ENCODE data around the gene WNT8A.
A peak's percentile ranks its signal among the peaks of the same experiment; 100 is the strongest.
"Not testable (repeated sequence)": the region's sequence is repeated elsewhere in the genome, so short reads cannot be mapped to it uniquely, and the experiment has no call there.

WNT8A gene, protein sequence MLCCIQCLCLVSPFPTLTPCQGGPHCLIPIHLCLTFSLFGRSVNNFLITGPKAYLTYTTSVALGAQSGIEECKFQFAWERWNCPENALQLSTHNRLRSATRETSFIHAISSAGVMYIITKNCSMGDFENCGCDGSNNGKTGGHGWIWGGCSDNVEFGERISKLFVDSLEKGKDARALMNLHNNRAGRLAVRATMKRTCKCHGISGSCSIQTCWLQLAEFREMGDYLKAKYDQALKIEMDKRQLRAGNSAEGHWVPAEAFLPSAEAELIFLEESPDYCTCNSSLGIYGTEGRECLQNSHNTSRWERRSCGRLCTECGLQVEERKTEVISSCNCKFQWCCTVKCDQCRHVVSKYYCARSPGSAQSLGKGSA

DNA sequence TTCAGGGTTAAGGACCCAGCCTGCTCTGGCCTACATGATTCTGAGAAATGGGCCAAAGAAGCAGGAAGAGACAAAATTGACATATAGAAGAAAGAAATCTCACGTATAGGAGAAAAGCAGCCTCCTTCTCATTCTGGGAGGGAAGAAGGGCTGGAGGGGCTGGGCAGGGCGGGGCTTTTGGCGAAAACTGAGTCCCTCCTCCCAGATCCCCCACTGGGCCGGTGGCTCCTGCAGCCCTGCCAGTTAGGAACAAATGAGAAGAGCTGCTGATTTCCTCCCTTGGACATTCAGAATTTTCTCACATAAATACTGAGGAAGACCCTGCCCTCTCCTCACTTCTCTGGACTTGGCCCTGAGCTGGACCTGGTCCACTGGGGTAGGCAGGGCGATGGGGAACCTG lies at the start of gene WNT8A:
Gene WNT8A (plus strand): TSS at position 332 of the 400 bp plus-strand sequence. CDS start 95 bp downstream, outside the sequence.
- no peak for DNase-seq

DNA sequence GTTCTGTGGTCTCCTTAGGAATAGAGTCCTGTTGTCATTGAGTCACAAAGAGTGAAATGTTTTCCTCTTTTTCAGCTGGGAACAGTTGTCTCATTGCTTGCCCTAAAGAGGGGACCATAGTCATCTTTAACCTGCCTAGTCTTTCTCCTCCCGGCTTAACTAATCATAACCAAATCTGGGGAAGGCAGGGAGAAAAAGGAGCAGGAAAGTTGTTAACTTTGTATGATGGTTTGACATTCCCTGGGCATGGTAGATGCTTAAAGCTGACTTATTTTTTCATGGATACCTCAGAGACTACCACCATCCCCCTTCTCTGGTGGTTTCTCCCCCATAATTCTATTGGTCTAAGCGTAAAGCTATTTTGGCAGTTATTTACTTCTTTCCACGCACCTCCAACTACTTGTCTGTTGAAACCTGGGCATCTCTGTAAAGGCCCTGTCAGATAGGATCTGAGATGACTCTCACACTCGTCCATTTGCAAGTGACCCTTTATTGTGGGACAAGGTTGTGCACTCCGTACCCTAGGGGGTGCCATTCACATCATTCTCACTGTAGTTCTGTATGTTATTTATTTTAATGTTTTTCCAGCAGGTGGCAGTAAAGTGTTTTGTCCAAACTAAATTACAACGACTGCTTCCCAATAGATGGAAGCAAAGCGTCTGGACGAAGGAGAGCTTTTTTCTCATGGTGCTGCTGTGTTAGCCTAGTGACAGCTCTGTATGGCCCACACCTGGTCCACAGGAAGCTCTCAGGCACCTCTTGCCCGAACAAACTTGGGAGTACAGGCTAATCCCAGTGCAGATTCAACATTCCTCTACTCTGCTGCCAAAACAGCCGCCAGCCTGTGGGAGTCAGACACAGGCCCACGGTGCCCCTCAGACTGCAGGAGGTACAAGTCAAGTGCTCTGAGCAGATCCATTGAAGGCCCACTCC lies 48.0 kb upstream of the WNT8A start:
- DNase-seq, result peak; percentile 57

DNA sequence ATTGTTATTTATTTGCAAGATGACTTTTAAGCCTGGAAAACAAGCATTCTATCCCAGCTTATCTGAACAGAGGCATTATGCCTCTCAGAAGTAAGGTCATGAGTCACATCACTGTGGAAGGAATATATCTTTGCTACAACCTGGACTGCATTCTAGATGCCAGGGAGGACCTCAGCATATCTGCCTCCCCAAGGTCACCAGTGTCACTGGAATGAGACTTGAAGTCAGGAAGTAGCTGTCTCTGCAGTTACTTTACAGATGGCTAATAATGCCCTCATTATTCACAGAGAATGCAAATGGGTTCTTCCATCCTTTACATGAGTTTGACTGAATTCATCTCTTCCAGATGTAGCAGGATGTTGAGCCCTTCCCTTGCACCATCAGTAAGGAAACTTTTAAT lies 46.6 kb upstream of the WNT8A start:
- DNase-seq, result no peak

DNA sequence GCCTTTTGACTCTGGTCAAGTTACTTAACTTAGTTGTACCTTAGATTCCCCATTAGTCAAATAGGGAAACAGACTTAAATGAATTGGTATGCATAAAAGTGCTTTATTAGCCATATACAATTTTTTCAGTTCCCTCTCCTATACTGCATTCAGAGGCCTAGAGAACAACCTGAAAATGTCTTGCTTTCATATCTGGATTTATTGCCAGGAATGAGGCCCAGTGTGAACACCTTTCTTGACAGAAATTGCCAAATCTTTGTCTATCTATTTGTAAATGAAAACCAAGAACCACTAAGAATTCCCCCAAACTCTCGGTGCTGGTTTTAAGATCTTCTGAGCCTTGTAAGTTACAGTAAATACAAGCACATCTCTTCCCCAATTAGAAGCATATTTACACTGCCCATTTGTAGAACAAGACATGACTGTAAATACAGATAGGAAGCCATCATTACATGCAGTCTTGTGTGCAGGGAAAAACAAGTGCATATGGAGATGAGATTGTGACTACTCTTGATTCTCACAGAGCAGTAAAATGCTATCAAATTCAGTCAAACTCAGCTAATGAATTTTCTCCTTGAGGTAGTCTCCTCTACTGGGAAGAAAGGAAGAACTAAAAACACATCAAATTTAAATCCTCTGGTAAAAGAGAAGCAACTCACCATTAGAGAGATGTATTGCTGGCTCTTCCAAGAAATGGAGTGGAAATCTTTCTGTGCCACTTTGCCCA lies 45.8 kb upstream of the WNT8A start:
- DNase-seq, result no peak

DNA sequence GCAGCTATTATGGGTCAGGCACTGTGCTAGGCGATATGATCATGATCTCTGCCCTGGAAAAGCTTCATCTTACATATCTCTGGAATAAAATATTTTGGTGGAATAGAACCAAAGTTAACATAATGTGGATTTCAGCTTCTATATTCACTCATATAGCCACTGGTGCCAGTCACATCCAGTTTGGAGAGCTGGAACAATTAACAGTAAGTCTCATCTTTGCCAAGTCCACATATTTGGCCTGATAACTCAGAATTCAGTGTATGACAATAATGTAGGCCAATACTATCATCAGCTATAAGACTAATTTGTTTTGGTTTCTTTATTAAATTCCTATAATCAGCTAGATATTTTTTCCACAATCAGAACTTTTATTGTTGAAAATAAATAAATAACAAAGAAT lies 45.0 kb upstream of the WNT8A start:
- DNase-seq, result no peak

DNA sequence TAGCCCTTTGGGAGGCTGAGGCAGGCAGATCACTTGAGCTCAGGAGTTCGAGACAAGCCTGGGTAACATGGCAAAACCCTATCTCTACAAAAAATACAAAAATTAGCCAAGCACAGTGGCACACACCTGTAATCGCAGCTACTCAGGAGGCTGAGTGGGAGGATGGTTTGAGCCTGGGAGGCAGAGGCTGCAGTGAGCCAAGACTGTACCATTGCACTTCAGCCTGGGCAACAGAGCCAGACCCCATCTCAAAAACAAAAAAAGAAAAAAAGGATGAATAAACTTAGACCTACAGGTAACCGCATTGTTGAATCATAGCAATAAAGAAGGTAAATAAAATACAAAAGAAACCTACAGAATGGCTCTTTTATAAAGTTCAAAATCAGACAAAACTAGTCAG lies 38.5 kb upstream of the WNT8A start:
- DNase-seq, result not testable (repeated sequence)

DNA sequence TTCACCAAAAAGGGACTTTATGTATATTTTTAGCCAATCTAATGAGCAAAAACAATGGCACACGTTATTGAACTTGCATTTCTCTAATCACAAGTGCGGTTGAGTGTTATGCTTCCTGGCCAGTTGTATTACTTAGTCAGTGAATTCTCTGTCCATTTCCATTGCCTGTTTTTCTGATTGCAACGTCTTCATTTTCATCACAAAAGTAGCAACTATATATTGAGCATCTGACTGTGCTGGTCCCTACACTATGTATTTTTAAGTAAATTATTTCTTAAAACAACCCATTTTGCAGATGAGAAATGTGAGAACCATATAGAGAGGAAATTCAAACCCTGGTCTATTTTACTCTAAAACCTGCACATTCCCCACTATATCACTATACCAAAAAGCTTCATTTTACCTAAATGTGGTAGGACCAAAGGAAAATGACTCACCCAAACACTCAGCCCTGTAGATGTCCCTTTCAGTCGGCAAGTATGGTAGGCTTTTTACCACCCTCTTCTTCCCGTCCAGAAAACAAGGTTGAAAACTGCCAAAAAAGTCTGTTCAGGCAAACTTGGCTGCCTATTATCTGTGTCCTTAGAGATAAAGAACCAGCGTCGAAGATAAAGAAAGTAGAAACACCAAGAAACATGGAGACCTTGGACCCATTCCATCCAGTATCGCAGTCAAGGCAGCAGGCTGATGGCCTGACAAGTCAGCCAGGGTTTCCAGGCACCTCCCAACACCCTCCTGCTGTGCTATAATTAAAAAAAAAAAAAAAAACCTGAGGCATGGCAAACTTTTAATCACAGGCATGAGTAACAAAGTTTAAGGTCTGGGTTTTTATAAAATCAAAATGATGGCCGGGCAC lies 32.2 kb upstream of the WNT8A start:
- no peak for DNase-seq

DNA sequence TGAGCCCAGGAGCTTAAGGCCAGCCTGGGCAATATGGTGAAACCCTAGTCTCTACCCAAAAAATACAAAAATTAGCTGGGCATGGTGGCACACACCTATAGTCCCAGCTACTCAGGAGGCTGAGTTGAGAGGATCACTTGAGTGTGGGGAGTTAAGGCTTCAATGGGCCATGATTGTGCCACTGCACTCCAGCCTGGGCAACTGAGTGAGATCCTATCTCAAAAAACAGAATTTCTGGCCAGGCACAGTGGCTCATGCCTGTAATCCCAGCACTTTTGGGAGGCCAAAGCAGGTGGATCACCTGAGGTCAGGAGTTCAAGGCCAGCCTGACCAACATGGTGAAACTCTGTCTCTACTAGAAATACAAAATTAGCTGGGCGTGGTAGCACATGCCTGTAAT lies 31.1 kb upstream of the WNT8A start:
- DNase-seq, result not testable (repeated sequence)

DNA sequence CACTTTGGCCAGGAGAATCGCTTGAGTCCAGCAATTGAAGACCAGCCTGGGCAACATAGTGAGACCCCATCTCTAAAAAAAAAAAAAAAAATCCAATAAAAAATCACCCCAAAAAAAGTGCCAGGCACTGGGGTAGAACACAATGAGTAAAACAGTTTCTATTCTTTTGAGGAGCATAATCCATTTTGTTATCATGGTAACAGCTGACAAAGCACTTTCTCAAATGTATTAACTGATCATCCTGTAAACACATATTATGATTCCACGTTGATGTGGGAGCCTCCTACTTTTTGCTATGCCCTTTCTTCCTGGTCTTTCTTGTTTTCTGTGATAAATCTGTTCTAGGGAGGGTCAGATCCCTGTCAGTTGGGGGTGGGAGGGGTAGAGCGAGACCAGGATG lies 30.3 kb upstream of the WNT8A start:
- DNase-seq, result no peak

DNA sequence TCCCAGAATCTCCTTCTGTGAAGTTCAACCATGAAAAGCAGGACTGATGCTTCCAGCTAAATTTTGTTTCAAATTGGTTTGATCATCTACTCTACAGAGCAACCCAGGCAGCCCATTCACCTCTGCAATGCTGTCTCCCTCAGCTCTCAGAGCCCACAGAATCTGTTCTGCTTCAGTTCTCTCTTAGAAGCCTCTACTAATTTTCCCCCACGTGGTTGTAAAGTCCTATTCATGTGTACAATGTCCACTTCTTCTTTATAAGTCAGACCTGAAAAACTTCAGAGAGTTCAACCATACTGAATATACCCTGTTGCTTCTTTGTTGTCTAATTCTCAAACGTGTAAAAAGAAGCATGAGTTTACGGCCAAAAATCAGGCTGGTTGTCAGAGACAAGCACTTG lies 29.6 kb upstream of the WNT8A start:
- no peak for DNase-seq

DNA sequence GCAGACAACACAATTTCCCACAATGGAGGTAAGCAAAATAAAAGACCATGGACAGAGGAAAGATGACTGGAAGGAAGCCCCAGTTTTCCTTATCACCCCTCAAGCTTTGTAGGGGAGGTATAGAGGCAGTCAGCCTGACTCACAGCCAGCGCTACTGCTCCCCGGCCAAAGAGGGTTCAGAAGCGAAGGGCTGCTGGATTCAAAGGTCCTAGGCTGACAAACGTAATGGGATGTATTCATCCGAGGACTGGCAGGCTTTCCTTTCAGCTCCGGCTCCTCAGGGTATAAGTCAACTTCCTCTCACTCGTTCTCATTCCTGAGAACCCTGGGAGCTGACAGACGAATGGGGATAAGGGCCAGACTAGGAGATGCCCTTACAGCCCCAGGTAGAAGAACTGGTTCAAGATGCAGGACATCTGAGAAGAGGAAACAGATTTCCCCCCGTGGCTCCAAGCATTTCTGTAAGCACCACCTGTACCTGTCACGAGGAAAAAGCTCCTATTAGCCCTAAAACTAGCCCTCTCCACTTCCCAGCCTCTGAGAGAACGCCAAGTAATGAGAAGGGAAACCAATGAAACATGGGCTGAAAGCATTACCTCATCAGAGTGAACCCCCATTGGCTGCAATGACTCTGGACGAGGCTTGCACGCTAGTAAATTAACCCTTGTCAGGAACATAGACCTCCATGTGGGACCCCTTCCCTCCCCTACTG lies 28.8 kb upstream of the WNT8A start:
- DNase-seq, result no peak

DNA sequence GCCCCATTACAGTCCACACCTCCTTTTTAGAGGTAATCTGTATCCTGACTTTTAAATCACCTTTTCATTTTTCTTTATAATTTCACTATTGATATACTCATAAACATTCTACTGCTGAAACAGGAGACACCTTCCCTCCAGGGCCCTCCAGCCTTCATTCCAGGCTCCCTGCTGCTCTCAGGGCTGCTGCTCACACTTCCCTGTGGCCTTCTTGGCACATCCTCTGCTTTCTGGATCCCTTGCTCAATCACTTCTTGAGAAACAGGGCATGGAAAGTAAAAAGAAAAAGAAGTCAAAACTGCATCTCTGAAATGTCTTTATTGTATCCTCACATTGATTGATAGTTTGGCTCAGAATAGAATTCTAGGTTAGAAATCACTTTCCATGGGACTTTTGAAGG lies 19.3 kb upstream of the WNT8A start:
- no peak for DNase-seq

DNA sequence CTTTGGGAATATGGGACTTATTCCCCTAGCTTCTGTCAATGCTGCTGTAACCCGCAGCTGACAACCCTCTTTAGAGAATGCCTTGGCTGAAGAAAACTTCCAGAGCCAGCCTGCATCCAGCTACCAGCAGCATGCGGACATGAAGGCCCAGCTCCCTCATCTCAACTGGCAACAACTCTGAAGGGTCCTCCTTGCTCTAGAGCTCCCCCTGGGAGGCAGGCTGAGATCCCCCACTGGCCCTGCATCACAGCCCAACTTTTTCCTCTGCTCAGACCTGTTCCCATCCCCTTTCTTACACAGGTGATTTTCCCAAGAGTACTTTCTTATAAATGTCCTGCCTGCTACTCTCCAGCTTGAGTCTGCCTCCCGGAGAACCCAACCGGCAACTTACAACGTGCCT lies 18.7 kb upstream of the WNT8A start:
- DNase-seq, result no peak

DNA sequence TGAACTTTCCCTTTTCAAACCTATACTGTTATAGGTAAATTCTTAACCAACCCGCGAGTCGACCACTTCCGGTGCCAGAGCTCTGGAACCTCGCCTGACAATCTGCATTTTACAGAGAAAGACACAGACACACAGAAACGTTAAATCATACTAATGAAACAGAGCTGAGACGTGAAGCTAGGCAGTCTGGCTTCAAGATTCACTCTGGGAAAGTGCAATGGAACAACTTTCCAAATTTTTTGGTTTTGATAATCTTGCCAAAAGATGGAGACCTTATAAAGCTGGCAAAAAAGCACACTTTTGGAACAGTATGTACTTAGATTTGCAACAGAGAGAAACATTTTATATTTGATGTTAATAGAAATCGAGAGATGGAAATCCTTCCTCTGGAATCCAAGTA lies 15.9 kb upstream of the WNT8A start:
- no peak for DNase-seq

DNA sequence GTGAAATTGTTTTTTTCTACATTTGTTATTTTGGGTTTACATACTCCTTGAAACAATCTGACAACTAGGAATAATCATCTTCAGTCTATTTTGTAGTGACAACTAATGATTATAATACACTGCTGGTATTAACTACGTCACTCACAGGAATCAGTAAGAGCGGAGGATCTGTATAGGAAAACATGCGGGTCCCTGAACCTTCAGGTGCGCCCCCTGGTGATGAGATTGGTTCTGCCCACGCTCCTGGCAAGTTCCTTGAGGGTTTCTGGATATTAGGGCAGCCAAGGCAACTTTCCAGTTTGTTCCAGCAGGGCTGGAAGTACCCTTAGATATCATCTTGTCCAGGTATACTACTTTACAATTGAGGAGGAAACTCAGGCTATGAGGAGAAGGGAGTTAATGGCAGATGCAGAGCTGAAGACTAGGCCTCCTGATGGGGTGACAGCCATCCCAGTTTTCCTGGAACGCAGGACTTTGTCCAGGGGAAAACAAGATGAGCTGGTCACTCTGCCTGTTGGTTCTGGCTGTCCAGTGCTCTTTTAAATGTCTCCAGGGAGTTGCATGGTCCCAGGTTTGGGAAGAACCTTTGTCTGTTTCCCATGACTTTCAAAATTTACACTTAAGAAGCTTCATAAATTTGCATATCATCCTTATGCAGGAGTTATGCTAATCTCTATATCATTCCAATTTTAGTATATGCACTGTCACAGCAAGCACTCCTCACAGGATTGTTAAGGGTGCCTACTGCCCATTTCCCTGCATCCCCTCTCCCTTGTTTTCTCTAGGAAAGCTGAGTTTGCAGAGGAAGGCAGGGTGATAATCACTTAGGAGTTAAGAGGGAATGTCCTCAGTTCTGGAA lies 14.9 kb upstream of the WNT8A start:
- DNase-seq, result no peak

DNA sequence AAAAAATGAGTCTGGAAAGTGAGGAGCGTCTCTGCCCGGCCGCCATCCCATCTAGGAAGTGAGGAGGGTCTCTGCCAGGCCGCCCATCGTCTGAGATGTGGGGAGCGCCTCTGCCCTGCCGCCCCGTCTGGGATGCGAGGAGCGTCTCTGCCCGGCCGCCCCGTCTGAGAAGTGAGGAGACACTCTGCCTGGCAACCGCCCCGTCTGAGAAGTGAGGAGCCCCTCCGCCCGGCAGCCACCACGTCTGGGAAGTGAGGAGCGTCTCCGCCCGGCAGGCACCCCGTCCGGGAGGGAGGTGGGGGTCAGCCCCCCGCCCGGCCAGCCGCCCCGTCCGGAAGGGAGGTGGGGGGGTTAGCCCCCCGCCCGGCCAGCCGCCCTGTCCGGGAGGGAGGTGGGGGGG lies 13.8 kb upstream of the WNT8A start:
- DNase-seq, result not testable (repeated sequence)

DNA sequence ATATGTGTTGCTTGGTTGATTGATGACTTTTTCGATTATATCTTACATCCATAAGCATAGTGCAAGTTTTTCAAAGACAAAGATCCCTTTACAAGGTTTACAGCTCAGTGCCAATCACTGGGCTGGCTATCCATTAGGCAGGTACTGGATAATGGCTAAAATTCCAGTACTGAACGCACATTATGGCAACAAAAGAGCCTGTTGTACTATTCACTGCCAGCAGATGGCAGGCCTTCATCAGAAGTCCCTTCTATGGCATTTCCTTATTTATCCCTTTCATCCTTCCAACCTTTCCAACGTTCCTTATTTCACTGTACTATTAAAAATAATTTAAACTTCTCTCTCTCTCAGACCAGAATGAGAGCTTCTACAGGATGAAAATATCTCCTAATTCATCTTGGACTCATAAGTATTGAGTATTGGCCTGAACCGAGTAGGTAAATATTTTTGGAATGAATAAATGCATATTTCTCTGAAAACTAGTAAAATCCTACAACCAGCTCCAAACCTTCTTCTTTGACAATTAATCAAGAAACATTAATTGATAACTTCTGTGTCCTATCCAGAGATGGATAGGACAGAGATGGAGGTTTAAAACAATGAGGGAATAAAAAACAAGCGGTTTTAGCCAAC lies 6.7 kb upstream of the WNT8A start:
- DNase-seq, result no peak

DNA sequence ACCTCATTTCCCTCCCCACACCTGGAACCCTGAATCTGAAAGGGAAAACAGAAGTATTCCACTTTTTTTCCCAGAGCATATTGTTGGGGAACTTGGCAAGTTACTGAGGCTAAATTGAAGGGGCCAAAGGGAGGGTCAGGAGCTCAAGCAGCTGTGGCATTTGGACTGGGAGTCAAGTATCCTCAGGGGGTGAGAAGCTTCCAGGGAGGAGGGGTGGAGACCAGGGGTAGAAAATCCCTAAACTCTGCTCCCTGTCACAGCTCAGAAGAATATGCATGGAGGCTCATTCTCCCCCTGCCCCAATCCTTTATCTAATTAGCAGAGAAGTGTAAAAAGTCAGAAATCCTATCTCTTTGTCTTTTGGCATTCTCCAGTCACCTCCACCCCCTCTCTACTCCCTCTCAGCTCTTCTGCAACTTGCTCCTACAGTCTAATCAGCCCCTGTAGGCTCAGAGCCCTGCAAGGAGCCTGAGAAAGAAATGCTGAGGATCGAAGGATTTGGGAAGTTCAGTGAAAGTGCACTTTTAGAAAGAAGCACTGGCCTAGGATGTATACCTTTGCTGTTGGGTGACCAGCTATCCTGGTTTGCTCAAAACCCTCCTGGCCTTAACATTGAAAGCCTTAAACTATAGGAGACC lies 5.7 kb upstream of the WNT8A start:
- DNase-seq, result no peak

DNA sequence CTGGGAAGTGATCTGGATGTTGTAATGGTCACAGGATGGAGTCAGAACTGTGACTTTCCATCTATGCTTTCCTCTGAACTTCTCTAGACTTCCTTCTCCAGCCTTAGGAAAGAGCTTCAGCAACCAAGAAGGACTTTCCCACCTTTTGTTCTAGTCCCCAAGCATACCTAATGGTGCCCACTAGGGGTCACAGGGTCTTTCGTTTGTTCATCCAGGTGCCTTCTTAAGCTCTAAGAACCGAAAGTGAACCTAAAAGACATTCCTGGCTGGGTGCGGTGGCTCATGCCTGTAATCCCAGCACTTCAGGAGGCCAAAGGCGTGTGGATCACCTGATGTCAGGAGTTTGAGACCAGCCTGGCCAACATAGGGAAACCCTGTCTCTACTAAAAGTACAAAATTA lies 1.8 kb upstream of the WNT8A start:
- no peak for DNase-seq

DNA sequence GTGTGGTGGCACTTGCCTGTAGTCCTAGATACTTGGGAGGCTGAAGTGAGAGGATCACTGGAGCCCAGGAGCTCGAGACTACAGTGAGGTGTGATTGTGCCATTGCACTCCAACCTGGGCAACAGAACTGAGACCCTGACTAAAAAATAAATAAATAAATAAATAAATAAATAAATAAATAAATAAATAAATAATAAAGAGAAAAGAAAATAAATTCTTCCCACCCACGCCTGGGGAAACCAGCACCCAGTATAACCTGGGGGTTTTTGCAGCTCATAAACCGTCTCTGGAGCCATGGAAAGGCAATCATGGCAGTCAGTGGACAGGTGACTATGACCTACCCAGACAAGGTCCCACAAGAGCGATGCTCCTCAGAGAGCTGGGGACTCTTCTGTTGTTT lies 7.9 kb downstream of the WNT8A start:
- no peak for DNase-seq
